Vein endothelial cell (primary cell): ENCODE data around the gene GCSH. TPM values are rescaled to one million over a fixed set of nuclear protein-coding genes. Genes with fewer than 3 reads are reported as not detected.

Experiments used
- small RNA-seq: library from RNA; depleted of rRNA; stranded (forward); fragments of <200 nt; gene quantifications from one replicate; pipeline ENCODE3, GENCODE V24; 2012
- total RNA-seq: library from RNA; depleted of rRNA; stranded (reverse); fragments of >200 nt; gene quantifications from 2 replicates; pipeline ENCODE4 v1.2.3, GENCODE V29; 2012

The GCSH gene
- 7.2 and 16.2 TPM in 2 replicates for total RNA-seq

GRCh38 chr16:81095953-81096714 lies at the start of gene GCSH:
Gene GCSH (minus strand): TSS chr16:81096395. CDS start chr16:81096278, 117 bp downstream.

GRCh38 chr16:81077076-81077940 lies 18.9 kb downstream of the GCSH start, which contains the start of gene C16orf46:
Gene C16orf46 (minus strand): TSS chr16:81077238. CDS start chr16:81063955, 13,283 bp downstream.

GRCh38 chr16:81035398-81035974 lies 60.7 kb downstream of the GCSH start, which contains the start of gene ATMIN:
Gene ATMIN (plus strand): TSS chr16:81035842. CDS start chr16:81035871, 29 bp downstream.

Small RNA genes lying within 50 kb of the gene (small RNA-seq; reads per million reads assigned to genes)
- gene AC092718.3 (not detected), gene RNU6-1191P (not detected)

Other genes with a start within 250 kb of the GCSH start
- 31.7 and 47.5 TPM in 2 replicates for gene CMC2, start 89.5 kb downstream of the GCSH start, total RNA-seq
- gene CENPN, start 89.2 kb downstream of the GCSH start, total RNA-seq: 34.0 and 56.6 TPM in 2 replicates
- 34.6 and 46.1 TPM in 2 replicates for gene ATMIN, start 60.6 kb downstream of the GCSH start, total RNA-seq
- 0.10 TPM in 1 of 2 replicates, not detected in the other for gene C16orf46, start 19.2 kb downstream of the GCSH start, total RNA-seq
- gene BCO1, start 142.3 kb upstream of the GCSH start, total RNA-seq: 0.19 TPM in 1 of 2 replicates, not detected in the other
- 12.4 and 15.4 TPM in 2 replicates for gene GAN, start 218.6 kb upstream of the GCSH start, total RNA-seq